Upper lobe of left lung (tissue), 6 donors: ENCODE results near the gene ARFGAP1. TPM values are rescaled to one million over a fixed set of nuclear protein-coding genes. Genes with fewer than 3 reads are reported as not detected.

Experiments used
- ATAC-seq, 2 donors: fragments of 200-7000 bp; cut with Tn5 transposase; one replicate each; pipeline ENCODE4 v1.9.1; 2022; ENCODE audit warnings: mild to moderate bottlenecking in 2 of 2, moderate library complexity in 2 of 2; ENCODE audit not compliant: low FRiP score in 2 of 2
- DNase-seq, 2 donors: peaks; one replicate each; pipeline ENCODE4 v3.0.0-alpha.2; 2019 to 2020
- H3K27ac ChIP-seq, 4 donors: fragments of 200-600 bp; sonication (generic); one replicate each; pipeline ENCODE4 v1.5.1; 2016 to 2019
- H3K27me3 ChIP-seq, 4 donors: fragments of 200-600 bp; sonication (generic); one replicate each; pipeline ENCODE4 v1.5.1; 2017 to 2019
- H3K36me3 ChIP-seq, 4 donors: fragments of 200-600 bp; sonication (generic); one replicate each; pipeline ENCODE4 v1.5.1; 2016 to 2019
- H3K4me1 ChIP-seq, 4 donors: fragments of 200-600 bp; sonication (generic); one replicate each; pipeline ENCODE4 v1.5.1; 2018 to 2019
- H3K4me3 ChIP-seq, 4 donors: fragments of 200-600 bp; sonication (generic); one replicate each; pipeline ENCODE4 v1.5.1; 2017 to 2019; ENCODE audit warnings: mild to moderate bottlenecking in 2 of 4, moderate library complexity in 1 of 4
- H3K9me3 ChIP-seq, 4 donors: fragments of 200-600 bp; sonication (generic); one replicate each; pipeline ENCODE4 v1.5.1; 2018 to 2019
- EP300 ChIP-seq, 4 donors: sonication (generic); formaldehyde crosslinking; IDR thresholded peaks; one replicate each; pipeline ENCODE4 v1.5.1; 2017; ENCODE audit warnings: antibody characterized with exemption in 4 of 4, control low read depth in 2 of 4
- POLR2A ChIP-seq, 4 donors: fragments of 450-650 bp; IDR thresholded peaks; one replicate each; pipeline ENCODE4 v1.5.1; 2016 to 2017; ENCODE audit warnings: antibody characterized with exemption in 4 of 4, mild to moderate bottlenecking in 2 of 4
- POLR2AphosphoS5 ChIP-seq, 2 donors: sonication (generic); formaldehyde crosslinking; IDR thresholded peaks; one replicate each; pipeline ENCODE4 v1.5.1; 2017; ENCODE audit warnings: antibody characterized with exemption in 2 of 2
- WGBS, 2 donors: methylation state at CpG; one replicate each; pipeline ENCODE4 v1.1.5; 2017 to 2018; 5-methylcytosine and 5-hydroxymethylcytosine counted together
- total RNA-seq, 6 donors: library from RNA; depleted of rRNA in 4 of 6; stranded (reverse); fragments of >200 nt in 4 of 6; gene quantifications; one replicate each; pipeline versions ENCODE4 v1.1.0 to v1.2.1, GENCODE V29; 2016 to 2021
- TF ChIP-seq, protein P1 (sequence below), 6 experiments: fragments of 450-650 bp in 4 of 6; fragments of 200-600 bp in 2 of 6; sonication (generic) in 2 of 6; IDR thresholded peaks; one replicate each; pipeline ENCODE4 v1.5.1; 2016 to 2019; ENCODE audit warnings: antibody characterized with exemption in 6 of 6
- donor health status: DM: no; HTN: no; CAD: no; lungs with moderate emphysema.
- donor health status: DM: no; HTN: yes; CAD: no; lungs with severe emphysema.

Gene ARFGAP1
- total RNA-seq, 6 donors from 2014 or later, result 39.8 to 169 (median 84.7) TPM

DNA sequence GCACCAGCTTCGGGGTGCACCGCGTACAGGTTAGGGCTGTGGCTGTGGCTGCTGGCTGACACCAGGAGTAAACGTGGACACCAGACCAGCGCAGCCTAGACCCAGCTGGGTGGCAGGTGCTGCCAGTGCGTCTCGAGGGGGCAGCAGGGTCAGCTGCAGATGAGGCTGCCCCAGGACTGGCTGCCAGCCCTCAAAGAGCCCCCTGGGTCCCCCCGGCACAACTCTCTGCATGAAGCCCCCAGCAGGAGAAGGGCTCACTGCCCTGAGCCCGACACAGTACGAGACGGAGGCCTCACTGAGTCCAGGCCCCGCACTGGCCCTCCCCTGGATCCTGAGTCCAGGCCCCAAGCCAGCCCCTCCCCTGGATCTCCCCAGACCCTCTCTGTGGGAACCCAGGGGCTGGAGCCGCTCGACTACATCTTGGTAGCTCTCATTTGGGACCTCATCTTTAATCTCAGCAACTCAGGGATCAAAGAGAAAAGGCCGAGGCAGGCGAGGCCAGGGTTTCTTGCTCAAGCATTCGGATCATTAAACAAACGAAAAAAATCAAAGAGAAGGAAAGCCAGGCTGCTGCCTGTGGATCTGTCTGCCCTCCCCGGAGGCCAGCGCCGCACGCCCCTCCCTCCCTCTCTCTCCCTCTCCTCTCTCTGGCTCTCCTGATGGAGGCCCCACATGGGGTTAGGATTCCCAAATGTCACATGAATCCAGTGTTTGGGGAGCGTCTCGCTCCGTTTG, 11.4 kb upstream of the ARFGAP1 start:
- DNase-seq (peak in 1 of 2 donors; percentile 58), ATAC-seq (peak in 1 of 2 donors; percentile 1)
- Histone ChIP-seq H3K4me3 (no peak overlapping the region), H3K4me1 (no peaks in the 10 kb centered on the region), H3K9me3 (no peaks in the 10 kb centered on the region), H3K27ac (no peak overlapping the region), H3K36me3 (no peaks in the 10 kb centered on the region), H3K27me3 (peaks cover 0 to 7% (median 1%) of the 10 kb centered on the region in 4 donors)
- TF ChIP-seq EP300 (IDR thresholded peaks at IDR 0.05) (no peak), POLR2A (IDR thresholded peaks at IDR 0.05) (no peak), POLR2AphosphoS5 (IDR thresholded peaks at IDR 0.05) (no peak)
- TF ChIP-seq, protein P1, sequence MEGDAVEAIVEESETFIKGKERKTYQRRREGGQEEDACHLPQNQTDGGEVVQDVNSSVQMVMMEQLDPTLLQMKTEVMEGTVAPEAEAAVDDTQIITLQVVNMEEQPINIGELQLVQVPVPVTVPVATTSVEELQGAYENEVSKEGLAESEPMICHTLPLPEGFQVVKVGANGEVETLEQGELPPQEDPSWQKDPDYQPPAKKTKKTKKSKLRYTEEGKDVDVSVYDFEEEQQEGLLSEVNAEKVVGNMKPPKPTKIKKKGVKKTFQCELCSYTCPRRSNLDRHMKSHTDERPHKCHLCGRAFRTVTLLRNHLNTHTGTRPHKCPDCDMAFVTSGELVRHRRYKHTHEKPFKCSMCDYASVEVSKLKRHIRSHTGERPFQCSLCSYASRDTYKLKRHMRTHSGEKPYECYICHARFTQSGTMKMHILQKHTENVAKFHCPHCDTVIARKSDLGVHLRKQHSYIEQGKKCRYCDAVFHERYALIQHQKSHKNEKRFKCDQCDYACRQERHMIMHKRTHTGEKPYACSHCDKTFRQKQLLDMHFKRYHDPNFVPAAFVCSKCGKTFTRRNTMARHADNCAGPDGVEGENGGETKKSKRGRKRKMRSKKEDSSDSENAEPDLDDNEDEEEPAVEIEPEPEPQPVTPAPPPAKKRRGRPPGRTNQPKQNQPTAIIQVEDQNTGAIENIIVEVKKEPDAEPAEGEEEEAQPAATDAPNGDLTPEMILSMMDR (IDR thresholded peaks at IDR 0.05), result no peak
- 28 to 34% methylated on average over 14 to 25 of the region's 25 CpGs for WGBS, 2 donors

DNA sequence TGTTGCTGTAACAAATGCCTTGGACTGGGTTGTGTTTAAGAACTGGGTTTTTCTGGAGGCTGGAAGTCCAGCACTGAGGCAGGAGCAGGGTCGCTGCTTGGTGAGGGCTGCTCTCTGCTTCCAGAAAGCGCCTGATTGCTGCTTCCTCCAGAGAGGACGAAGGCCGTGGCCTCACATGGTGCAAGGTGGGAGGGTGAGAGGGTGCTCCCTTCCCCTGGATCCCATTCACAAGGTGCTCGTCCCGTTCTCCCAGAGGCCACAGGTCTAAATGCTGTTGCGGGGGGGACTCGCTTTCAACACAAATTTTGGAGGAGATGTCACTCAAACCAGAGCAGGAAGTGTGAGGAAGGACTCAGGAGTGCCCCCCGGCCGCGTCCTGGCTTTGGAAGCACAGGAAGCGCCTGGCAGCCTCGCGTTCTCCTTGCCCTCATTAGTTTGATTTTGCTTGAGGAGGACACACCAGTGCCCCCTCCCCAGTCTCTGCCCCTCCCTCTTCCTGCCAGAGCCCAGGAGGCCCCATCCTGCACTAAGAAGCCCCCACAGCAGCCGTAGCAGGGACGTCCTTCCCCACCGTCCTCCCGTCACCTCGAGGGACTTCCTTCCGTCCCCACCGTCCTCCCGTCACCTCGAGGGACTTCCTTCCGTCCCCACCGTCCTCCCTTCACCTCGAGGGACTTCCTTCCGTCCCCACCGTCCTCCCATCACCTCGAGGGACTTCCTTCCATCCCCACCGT, 10.7 kb upstream of the ARFGAP1 start:
- DNase-seq (peak in 1 of 2 donors; percentile 18), ATAC-seq (no peak)
- Histone ChIP-seq H3K27ac (no peak overlapping the region), H3K27me3 (peaks cover 0 to 7% (median 0%) of the 10 kb centered on the region in 4 donors), H3K9me3 (no peaks in the 10 kb centered on the region), H3K36me3 (no peaks in the 10 kb centered on the region), H3K4me1 (no peaks in the 10 kb centered on the region), H3K4me3 (no peak overlapping the region)
- no peak for TF ChIP-seq EP300 (IDR thresholded peaks at IDR 0.05)
- TF ChIP-seq POLR2AphosphoS5 (IDR thresholded peaks at IDR 0.05), result no peak
- TF ChIP-seq, protein P1 (IDR thresholded peaks at IDR 0.05), result no peak
- TF ChIP-seq POLR2A (IDR thresholded peaks at IDR 0.05), result no peak
- 22 to 29% methylated on average over 20 to 30 of the region's 30 CpGs for WGBS, 2 donors

DNA sequence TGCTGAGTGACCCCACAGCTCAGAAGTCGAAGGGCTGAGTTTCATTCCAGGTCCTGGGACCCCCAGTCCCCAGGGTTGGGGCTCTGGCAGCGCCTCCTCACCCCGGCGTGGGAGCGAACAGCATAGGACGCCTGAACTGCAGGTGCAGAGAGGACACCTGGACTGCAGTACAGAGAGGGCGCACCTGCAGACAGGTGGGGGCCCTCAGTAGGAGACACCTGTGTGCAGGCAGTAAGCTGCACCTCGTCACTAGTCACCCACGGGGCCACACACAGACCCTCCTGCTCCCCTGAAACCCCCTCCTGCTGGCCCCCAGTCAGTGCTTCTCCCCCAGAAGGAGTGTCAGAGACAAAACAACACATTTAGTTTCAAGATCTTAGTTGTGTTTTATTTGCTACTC, 9.8 kb upstream of the ARFGAP1 start:
- DNase-seq (peak in 1 of 2 donors; percentile 46), ATAC-seq (no peak)
- H3K36me3 ChIP-seq, result no peaks in the 10 kb centered on the region
- no peaks in the 10 kb centered on the region for H3K9me3 ChIP-seq
- TF ChIP-seq POLR2AphosphoS5 (IDR thresholded peaks at IDR 0.05), result no peak
- TF ChIP-seq, protein P1 (IDR thresholded peaks at IDR 0.05), result no peak
- no peak for TF ChIP-seq POLR2A (IDR thresholded peaks at IDR 0.05)
- no peak for TF ChIP-seq EP300 (IDR thresholded peaks at IDR 0.05)
- WGBS, 2 donors, result 78 to 92% methylated on average over 8 of the region's 9 CpGs
- no peak overlapping the region for H3K27ac ChIP-seq
- H3K4me3 ChIP-seq, result no peak overlapping the region
- peaks cover 0 to 7% (median 0%) of the 10 kb centered on the region in 4 donors for H3K27me3 ChIP-seq
- H3K4me1 ChIP-seq, result no peaks in the 10 kb centered on the region

DNA sequence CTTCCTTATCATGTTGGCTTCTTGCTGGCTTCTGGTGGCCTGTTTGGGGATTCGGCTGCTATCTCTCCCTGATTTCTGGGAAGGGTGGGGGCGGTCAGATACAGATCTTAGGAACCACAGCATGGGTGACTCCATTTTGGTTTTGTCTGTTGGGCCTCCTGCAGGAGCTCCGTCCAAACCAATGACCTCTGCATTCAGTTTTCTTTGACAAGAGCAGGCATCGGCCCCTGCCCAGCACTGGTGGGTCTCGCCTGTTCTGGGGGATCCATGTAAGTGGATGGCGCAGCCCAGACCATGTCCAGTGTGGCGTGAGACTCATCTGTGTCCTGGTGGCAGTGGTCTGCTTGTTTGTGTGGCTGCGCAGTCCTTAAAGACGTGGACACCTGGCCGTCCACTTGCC, 8.6 kb upstream of the ARFGAP1 start:
- Histone ChIP-seq H3K27ac (no peak overlapping the region), H3K9me3 (no peaks in the 10 kb centered on the region), H3K27me3 (peaks cover 0 to 7% (median 0%) of the 10 kb centered on the region in 4 donors), H3K36me3 (no peaks in the 10 kb centered on the region), H3K4me3 (no peak overlapping the region), H3K4me1 (no peaks in the 10 kb centered on the region)
- DNase-seq (no peak), ATAC-seq (no peak)
- 78 to 79% methylated on average over 5 to 10 of the region's 10 CpGs for WGBS, 2 donors
- no peak for TF ChIP-seq POLR2AphosphoS5 (IDR thresholded peaks at IDR 0.05)
- TF ChIP-seq EP300 (IDR thresholded peaks at IDR 0.05), result no peak
- TF ChIP-seq, protein P1 (IDR thresholded peaks at IDR 0.05), result no peak
- TF ChIP-seq POLR2A (IDR thresholded peaks at IDR 0.05), result no peak
